NCI-H1436 (cell line): ENCODE data around the gene CLEC2L.

Experiments used
- DNase-seq: peaks from one replicate; lab custom pipeline; 2025; lab: John Stamatoyannopoulos, UW

Gene CLEC2L

DNA sequence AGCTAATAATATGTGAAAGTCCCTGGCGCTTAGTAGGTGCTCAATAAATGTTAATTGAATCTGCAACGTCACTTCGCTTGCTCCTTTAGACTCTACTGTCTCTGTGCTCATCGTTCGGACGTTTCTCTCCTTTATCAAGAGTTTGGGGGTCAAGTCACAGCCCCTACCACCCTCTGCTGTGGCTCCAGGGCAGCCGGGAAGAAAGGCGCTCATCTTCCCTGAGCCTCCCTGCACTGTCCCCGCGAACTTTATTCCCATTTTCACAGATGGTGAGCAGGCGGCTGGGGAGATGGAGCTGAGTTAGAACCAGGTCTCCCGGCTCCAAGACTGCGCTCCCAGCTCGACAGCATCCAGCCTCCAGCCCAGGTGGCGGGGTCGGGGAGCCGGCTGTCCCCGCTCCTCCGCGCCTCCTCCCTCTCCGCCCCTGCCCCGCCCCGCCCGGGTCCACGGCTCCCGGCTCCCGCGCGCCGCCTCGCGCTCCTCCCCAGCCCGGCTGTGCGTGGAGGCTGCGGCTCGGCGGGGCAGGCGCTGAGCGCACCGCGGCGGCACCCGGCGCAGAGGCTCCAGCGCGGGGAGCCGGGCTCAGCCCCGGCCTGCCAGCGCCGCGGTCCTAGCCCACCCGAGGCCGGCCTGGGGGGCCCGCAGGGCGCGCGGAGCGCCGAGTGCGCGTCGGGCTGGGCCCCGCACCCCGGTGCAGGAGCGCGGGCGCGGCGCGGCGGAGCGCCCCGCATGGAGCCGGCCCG lies at the start of gene CLEC2L:
Gene CLEC2L, plus strand, starts transcription at position 487 of the 743 bp plus-strand sequence. Its CDS starts 243 bp downstream, at position 730.
- DNase-seq, result no peak

DNA sequence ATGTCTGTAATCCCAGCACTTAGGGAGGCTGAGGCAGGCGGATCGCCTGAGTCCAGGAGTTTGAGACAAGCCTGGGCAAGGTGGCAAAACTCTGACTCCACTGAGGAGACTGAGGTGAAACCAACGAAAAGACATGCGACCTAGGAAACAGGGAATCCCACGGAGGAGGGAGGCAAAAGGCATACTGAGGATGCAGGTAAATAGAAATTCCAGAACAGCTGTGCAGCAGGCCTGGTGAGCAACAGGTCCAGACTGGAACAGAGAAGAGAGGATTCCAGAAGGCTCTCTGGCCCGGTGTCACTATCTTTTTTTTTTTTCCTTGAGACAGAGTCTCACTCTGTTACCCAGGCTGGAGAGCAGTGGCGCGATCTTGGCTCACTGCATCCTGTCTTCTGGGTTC lies 47.3 kb upstream of the CLEC2L start:
- DNase-seq, result no peak

DNA sequence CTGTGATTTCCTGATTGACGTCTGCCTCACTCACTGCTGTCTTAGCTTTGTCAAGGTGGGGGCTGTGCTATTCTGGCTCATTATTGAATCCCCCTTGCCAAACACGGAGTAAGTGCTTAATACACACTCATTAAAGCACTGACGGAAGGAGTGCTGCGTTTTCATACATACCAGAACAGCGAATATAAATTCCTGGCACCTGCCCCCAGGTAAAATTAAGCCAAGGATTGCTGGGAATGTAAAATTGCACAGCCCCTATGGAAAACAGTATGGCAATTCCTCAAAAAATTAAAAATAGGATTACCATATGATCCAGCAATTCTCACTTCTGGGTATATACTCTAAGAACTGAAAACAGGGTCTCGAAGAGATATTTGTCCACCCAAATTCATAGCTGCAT lies 46.6 kb upstream of the CLEC2L start:
- DNase-seq, result no peak

DNA sequence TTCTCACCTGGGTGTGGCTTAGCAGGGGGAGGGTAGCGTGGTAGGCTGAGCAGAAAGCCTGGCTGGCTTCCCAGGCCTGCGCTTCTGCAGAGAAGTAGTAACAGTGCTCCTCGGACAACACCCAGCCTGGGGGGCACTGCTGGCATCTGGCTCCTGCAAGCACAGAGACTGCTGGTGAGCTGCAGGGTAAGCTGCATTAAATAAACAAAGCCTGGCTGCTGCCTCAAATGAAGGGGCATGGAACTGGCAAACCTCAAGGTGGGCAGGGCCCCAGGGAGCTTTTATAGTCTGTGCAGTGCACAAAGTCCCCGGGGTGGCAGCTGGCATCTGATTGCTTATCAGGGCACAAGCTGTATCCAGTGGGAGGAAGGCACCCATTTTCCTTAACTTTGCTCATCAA lies 43.9 kb upstream of the CLEC2L start:
- peak; percentile 11 for DNase-seq

DNA sequence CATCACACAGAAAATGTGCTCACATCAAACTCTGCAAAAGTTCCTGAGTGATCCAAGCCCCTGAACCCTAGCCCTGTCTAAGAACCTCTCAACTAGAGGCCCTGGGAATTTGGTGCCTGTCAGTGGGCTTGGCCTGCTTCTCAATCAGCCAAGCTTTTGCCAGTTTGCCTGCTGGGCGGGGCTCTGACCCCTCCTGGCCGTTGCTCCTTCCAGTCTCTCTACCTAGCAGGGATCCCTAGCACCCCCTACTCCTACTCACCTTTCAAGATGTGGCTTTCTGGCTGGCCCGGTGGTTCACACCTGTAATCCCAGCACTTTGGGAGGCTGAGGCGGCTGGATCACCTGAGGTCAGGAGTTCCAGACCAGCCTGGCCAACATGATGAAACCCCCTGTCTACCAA lies 42.1 kb upstream of the CLEC2L start:
- no peak for DNase-seq

DNA sequence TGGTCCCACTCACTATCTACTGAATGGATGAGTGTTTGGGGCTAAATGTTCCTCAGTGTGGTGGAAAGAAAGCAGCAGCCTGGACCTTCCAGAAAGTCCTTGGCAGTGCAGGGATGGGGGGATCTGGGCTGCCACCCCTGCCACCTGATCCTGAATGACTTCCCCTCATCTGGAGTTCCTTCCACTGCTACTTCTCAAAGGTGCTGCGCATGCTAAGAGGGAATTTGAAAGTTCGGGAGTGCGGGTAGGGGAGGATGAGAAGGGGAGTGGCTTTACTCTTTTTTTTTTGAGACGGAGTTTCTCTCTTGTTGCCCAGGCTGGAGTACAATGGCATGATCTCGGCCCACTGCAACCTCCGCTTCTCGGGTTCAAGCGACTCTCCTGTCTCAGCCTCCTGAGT lies 41.4 kb upstream of the CLEC2L start:
- DNase-seq, result no peak

DNA sequence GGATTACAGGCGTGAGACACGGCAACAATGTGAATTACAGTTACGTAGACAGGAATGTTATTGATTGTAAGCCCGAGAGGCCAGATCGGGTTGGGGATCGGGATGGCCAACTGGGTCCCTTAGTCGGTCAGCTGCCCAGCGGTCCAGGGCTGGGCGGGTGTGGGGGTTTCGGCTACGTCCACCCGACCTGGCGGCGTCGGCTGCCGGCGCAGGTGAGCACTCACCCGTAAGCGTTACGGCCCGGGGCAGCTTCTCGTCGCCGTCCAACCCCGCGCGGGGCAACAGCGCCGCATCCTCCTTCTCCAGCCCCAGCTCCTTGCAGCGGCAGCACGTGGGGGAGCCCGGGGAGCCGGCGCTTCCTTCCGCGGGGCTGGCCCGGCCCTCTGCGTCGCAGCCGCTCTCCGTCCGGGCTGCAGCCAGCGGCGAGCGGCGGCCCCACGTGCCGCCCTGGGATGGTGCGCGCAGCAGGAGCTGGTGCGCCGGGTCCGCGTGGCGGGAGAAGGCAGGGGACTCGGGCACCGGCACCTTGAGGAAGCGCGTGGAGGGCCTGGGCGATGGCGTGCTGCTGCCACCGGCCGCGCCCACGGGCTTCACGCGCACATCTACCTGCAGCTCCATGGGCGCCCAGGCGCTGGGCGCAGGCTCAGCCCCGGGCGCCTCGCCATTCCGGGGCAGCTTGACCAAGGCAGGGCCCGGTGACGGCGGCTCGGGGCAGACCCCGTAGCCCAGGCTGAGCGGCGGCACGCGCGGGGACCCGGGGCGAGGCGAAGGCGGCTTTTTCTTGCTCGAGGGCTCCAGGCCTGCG lies 40.6 kb upstream of the CLEC2L start:
- peak; percentile 4 for DNase-seq

DNA sequence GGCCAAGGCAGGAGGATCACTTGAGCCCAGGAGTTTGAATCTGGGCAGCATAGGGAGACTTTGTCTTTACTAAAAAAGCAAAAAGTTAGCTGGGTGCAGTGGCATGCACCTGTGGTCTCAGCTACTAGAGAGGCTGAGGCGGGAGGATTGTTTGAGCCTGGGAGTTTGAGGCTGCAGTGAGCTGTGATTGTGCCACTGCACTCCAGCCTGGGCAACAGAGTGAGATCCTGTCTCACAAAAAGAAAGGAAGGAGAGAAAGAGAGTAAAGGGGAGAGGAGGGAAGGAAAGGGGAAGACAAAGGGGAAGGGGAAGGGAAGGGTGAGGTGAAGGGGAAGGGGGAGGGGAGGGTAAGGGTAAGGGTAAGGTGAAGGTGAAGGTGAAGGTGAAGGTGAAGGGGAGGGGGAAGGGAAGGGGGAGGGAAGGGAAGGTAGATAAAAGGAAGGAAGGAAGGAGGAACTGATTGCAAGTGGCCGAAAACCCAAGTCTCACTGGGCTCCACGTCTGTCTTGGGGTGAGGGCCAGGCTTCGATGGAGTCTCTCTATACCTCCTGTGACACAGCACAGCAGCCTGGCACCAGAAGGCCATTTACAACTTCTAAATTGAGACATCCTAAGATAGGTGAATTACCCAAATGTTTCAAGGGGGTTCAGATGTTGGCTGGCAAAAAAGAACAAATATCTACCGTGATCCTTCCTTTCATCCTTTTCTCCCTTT lies 36.0 kb upstream of the CLEC2L start:
- DNase-seq, result no peak

DNA sequence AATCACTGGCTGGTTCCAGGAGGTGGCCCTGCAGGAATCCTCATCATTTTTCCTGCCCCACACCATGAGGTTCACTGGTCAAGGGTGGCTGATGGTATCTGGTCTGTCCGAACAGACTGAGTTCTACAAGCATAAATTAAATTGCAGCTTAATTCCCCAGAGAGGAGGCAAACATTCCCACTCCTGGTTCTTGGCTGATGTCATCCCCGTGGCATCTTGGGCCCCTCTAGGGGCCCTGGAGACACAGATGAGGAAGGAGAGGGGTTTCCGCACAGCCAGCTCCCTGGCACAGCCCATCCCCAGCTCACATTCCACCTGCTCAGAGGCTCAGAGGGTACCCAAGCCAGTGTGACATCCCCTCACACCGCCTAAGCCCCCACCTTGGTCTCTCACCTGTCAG lies 34.7 kb upstream of the CLEC2L start:
- no peak for DNase-seq

DNA sequence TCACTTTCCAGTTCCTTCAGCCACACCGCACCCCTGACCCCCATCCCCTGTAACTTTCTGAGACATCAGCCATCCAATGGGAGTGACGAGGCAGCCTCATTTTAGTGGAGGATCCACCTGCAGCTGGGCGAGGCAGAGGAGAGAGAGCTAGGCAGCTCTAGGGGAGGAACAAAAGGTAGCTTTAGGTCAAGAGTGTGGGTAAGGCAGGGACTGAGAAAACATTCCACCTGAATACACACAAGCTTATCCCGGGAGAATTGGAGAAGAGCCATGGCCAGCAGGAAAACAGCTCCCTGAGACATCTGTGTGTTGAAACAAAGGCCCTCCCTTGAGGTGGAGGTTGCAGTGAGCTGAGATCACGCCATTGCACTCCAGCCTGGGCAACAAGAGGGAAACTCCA lies 33.4 kb upstream of the CLEC2L start:
- DNase-seq, result no peak

DNA sequence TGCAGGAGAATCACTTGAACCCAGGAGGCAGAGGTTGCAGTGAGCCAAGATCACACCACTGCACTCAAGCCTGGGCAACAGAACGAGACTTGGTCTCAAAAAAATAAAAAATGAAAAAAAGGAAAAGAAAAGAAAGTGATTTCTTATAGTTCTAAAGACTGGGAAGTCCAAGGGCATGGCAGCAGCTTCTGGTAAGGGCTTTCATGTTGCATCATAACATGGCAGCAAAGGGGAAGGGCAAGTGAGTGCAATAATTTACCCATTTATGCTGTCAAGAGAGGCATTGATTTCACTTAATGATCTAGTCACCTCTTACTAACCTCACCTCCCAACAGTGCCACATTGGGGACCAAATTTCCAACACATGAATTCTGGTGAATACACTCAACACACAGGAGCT lies 31.2 kb upstream of the CLEC2L start:
- no peak for DNase-seq

DNA sequence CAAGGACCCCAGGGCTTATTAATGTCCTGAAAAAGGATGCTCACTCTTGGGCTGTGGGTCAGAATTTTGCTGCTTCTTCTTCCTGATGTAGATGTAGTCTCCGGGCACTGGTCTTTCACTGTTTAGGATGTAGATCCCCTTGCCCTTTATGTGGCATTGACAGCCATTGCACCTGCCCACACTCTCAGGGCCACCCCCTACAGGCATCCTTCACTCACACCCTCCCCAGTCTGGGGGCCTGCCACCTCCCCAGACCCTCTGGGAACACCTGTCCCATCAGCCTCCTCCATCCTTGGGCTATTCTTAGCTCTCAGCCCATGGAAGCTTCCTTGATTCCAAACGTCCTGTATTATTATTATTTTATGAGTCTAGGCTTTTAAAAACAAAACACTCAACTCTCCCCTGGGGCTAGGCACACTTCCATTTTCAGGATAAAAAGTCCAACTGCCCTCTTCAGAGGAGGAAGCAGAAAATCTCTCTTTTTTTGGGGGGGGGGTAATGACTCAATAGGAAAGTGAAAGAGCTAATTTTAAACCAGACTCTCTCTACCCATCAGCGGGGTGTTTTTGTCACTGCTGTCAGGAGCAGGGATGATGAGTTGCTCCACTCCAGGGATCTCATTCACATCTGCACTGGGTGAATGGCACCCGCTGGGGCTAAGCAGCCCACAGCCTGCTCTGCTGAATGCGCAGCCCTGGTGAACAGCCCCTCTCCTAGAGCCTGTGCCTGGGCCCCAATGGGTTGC lies 28.5 kb upstream of the CLEC2L start:
- no peak for DNase-seq

DNA sequence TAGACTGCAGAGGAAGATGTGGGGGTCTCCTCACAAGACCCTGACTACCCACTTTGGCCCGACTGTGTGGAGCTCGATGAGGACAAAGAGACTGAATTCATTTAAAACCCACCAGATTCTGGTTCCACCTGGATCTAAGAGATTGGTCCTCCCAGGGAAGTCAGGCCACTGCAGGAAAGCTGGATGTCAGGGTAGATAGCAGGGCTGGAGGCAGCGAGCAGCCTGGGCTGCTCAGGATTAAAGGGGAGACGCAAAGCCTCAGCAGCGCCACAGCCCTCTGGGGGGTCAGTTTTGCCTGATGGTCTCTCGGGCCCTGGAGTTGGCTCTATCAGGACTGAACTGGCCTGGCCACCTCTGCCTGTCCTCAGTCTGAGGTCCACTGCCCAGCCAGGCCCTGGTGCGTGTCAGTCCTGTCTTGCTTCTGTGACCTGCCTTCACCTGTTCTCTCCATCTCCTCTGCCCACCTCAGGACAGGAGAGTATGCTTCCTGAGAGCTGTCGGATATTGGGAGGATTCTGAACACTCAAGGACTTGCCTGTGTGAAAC lies 27.8 kb upstream of the CLEC2L start:
- DNase-seq, result no peak

DNA sequence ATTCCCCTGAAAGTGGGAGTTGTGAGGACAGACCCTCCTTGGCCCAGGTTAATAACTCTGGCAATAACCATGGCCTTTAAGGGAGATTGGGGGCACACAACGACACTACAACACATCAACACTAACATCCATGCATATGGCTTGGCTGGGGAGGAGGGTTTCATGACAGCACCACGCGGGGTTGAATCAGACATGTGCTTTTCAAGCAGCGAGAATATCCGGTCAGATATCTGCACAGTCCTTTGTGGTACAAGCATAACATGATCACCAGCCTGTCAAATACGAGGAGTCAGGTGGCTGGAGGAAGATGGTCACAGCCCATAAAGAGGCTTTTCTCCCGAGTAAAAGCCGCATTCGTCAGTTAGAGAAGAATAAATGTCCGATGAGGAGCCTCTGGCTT lies 27.0 kb upstream of the CLEC2L start:
- no peak for DNase-seq

DNA sequence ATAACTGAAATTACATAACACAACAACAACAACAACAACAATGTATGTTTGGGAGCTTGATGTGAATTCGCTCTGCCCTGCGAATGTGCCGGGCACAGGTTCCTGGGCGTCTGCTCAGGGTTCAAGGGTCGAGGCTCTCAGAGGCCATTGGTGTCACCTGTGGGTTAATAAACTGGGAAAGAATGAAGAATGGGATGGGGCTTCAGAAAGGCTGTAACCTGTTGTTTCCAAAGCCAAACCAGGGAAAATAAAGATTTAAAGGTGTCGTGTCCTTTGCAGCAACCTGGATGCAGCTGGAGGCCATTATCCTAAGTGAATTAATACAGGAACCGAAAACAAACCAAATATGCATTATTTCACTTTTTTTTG lies 22.7 kb upstream of the CLEC2L start:
- DNase-seq, result no peak

DNA sequence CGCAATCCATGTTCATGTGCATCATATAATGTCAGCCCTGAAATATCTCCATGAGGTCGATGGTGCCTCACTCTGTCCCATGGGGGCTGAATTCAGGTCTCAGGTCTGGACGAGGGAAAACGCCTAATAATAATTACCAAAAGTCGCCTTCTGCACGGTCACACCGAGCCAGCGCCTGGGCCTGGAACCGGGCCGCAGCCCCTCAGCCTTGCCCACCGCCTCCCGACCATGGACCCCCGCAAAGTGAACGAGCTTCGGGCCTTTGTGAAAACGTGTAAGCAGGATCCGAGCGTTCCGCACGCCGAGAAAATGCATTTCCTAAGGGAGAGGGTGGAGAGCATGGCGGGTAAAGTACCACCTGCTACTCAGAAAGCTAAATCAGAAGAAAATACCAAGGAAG lies 21.3 kb upstream of the CLEC2L start:
- DNase-seq, result no peak

DNA sequence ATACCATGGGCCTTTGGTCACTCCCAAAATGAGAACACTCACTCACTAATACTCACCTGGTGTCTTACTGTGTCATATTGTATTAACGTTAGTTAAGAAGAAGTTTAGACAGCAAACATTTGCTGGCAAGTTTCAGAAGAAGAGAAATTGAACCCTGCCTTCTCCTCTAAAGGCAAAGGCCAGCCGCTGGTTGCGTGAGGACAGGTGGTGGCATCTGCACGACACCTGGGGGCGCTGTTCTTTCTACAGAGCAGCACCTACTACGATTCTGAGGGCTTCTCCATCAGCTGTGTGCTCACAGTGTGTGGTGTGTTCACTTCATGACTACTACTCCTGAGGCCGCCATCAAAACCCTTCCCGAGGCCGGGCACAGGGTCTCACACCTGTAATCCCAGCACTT lies 17.9 kb upstream of the CLEC2L start:
- peak; percentile 1 for DNase-seq

DNA sequence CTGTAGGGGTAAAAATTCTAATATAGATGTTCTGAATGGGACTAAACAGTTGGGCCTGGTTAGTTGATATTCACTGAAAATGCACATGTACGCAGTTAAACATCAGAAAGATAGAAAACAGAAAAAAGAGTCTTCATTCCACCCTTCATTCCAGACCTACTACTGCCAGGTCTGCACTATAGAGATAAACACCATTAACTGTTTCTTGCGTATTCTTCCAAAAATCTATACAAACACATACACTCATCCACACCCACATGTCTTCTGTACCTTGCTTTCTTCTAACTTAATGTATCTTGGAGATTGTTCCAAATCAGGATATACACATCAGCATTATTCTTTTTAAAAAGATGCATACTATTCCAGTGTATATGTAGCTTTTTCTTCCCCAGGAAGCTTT lies 13.9 kb upstream of the CLEC2L start:
- DNase-seq, result no peak

DNA sequence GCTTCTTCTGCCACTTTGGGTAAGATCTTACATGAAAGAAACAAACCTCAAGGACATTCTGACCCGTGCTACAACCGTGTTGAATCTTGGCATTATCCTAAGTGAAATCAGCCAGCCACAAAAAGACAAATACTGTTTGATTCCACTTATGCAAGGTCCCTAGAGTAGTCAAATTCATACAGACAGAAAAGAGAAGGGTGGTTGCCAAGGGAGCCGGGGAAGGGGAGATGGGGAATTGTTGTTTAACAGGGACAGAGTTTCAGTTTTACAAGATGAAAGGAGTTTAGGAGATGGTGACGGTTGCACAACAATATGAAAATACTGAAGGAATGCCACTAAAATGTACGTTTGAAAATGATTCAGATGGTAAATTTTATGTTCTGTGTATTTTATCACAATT lies 12.2 kb upstream of the CLEC2L start:
- peak; percentile 16 for DNase-seq

DNA sequence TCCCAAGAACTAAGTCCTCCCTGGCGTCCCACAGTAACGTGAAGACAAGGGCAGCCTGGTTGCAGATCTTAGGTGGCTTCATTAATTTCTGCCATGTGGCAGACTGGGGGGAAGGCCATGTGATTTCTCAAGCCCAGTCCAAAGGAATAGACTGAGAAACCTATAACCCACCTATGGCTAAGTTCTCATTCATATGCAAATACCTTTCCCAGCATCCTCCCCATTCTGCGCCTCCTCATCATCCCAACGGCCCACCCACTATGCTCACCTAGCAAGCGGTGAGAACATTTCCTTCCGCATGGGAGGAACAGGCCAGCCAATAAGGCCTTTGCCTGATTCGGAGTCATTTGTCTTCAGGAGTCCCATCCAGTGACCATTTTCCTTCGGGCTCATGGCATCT lies 8.2 kb upstream of the CLEC2L start:
- no peak for DNase-seq

DNA sequence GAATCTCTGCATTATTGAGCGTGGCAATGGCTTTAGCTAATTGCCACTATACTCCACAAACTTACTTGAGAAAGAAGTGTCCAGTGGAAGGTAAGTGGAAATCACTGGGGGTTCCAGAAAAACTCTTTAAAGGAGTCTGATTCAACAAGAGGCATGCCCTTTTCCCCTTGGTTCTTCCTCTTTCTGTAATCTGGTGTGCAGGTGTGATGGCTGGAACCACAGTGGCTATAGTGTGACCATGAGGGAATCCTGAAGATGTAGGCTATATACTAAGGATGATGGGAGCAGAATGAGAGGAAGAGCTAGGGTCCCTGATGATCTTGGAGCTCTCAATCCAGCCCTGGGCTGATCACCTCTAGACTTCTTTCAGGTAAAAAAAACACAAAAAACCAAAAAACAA lies 2.0 kb upstream of the CLEC2L start:
- no peak for DNase-seq

DNA sequence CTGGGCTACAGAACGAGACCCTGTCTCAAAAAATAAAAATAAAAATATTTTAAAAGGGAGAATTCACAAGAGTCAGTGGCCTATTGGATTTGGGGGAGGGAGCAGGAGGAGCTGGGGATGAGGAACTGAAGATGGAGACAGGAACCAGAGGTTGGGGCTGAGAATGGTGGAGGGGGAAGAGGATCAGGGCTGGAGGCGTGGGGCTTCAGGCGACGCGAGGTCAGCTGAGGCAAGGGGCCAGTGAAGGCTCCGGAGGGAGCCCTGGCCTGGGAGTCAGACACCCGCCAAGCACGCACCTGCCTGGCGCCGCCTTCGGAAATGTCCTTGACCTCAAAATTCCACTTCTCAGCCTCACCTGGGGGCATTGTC lies 671 bp upstream of the CLEC2L start:
- DNase-seq, result no peak
